ENCODE measurements around the gene RPL15.

Gene RPL15

DNA sequence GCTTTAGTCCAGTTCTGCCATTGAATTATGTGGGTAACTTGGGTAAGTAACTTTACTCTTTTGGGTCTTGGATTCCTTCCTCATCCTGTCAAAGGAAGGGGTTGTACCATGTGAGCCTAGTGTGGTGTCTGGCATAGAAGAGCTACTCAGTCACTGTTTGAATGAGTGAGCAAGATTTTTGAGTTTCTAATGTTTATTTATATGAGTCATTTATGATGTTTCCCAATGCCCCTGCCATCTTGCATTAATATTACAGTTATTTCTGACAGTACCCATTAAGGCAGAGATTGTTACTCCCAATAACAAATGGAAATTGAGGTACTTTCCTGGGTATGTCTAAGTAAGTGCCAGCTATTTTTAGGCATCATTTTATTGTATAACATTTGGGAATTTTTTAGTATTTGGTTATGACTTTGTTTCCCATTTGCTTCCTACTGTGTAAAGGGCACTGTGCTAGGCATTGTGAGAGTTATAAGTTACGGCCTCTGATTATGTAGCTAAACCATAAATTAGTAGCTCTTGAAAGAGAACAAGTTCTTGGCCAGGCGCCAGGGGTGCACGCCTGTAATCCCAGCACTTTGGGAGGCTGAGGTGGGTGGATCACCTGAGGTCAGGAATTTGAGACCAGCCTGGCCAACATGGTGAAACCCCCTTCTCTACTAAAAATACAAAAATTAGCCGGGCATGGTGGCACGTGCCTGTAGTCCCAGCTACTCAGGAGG lies 51.7 kb downstream of the RPL15 start:
- TF ChIP-seq, protein P1, sequence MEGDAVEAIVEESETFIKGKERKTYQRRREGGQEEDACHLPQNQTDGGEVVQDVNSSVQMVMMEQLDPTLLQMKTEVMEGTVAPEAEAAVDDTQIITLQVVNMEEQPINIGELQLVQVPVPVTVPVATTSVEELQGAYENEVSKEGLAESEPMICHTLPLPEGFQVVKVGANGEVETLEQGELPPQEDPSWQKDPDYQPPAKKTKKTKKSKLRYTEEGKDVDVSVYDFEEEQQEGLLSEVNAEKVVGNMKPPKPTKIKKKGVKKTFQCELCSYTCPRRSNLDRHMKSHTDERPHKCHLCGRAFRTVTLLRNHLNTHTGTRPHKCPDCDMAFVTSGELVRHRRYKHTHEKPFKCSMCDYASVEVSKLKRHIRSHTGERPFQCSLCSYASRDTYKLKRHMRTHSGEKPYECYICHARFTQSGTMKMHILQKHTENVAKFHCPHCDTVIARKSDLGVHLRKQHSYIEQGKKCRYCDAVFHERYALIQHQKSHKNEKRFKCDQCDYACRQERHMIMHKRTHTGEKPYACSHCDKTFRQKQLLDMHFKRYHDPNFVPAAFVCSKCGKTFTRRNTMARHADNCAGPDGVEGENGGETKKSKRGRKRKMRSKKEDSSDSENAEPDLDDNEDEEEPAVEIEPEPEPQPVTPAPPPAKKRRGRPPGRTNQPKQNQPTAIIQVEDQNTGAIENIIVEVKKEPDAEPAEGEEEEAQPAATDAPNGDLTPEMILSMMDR (IDR thresholded peaks at IDR 0.05; ENCODE audit: low read depth, low read length): no peak
- H3K27me3 ChIP-seq: no peaks in the 10 kb centered on the region
- H3K36me3 ChIP-seq: peaks cover 3% of the 10 kb centered on the region; the same call in 1 of the 2 replicates
- no peak overlapping the region for H3K4me3 ChIP-seq (ENCODE audit: low read depth, low read length)
- no peak for DNase-seq
- H3K9me3 ChIP-seq: no peaks in the 10 kb centered on the region
- H3K4me1 ChIP-seq: no peaks in the 10 kb centered on the region

DNA sequence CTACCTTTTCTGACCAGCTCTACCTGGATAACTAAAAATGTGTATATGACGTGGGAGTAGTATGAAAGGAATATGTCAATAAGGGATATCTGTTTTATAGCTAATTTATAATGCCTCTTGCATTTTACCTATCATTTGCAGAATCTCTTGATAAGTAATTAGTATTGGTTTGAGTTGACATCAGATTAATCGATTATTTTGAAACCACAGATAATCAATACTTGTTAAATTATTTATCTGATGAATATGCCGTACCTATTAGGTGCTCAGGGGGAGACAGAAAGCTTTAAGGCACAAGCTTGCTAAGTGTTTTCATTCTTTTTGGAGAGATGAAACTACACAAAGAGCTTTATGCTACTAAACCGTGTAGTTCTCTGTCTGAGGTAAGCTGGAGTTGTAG lies 52.5 kb downstream of the RPL15 start:
- Histone ChIP-seq H3K9me3 (no peaks in the 10 kb centered on the region), H3K36me3 (peaks cover 3% of the 10 kb centered on the region; the same call in 1 of the 2 replicates), H3K27me3 (no peaks in the 10 kb centered on the region), H3K4me3 (ENCODE audit: low read depth, low read length) (no peak overlapping the region), H3K4me1 (no peaks in the 10 kb centered on the region)
- no peak for DNase-seq
- TF ChIP-seq, protein P1 (IDR thresholded peaks at IDR 0.05; ENCODE audit: low read depth, low read length): no peak

Data from BE2C (cell line).